A549 treated with CORT108297 at 1 μM for 4 hours (cell line): ENCODE results near the gene IGFL2. TPM values are rescaled to one million over a fixed set of nuclear protein-coding genes. Genes with fewer than 3 reads are reported as not detected.

Source experiments
- total RNA-seq: library from RNA; stranded (reverse); fragments of 200-300 nt; extraction: Qiagen RNA extraction; gene quantifications from 5 replicates; pipeline ENCODE4 v1.2.3, GENCODE V29; 2022

IGFL2 gene
- 0.32 to 1.3 TPM (median 0.74 TPM) in 5 replicates for total RNA-seq

DNA sequence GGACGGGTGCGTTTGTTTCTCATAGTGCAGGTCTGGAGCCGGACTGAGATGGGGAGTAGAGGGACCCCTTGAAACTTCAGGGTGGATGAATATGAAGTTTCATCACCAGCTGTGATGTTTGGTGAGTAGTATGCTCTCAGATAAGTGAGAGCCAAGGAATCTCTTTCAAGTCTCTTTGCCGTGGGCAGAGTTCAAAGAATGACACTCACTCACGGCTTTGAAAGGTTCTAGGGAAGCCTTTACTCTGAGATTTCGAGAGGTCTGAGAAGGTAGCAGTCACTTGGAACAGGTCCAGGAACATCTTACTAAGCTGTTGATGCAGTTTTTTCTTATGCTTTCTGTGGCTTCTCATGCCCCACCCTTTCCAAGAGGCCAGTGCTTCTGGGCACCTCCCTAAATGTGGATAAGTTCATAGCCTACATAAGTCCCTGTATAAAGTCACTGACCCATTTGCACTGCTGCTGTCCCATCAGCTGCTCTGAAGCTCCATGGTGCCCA lies at the start of gene IGFL2:
IGFL2 (plus strand) TSS at position 448 of the 498 bp plus-strand sequence; CDS start at position 489, 41 bp downstream.

DNA sequence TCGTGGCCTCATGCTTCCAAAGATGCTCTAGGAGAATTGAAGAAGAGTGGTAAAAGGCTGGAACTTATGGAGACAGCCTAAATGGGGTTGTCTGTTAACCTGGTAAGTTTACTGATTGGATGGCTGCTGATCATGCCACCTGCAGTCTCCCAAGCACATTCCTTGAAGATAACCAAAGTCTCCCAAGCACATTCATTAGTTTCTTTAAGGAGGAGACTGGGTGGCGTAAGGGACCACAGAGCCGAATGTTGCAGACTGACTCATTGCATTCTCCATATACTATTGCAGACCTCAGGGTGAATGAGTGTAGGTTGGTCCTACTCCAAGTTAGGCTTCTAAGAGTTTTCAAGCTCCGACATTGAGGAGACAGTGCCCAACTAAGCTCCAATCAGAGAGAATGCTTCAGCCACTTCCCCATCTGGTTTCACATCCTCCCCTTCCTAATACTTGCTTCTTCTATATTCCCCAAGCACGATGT lies 23.4 kb upstream of the IGFL2 start, which contains the start of gene IGFL3:
IGFL3 (minus strand) TSS at position 51 of the 478 bp plus-strand sequence; CDS start at position 12, 39 bp downstream.

Other genes with a start within 250 kb of the IGFL2 start
- 6.0 to 10.7 TPM (median 9.9 TPM) in 5 replicates for gene MYPOP, start 245.6 kb upstream of the IGFL2 start, total RNA-seq
- gene NANOS2, start 233.5 kb upstream of the IGFL2 start, total RNA-seq = not detected in 5 replicates
- gene NOVA2, start 174.4 kb upstream of the IGFL2 start, total RNA-seq = 0.12 to 0.19 TPM (median 0.13 TPM) in 5 replicates
- 4.7 to 6.5 TPM (median 5.4 TPM) in 5 replicates for gene CCDC61, start 152.8 kb upstream of the IGFL2 start, total RNA-seq
- gene PGLYRP1, start 125.2 kb upstream of the IGFL2 start, total RNA-seq = not detected in 5 replicates
- gene IGFL4, start 107.2 kb upstream of the IGFL2 start, total RNA-seq = 0.33 to 1.0 TPM (median 0.54 TPM) in 5 replicates
- gene IGFL3, start 23.6 kb upstream of the IGFL2 start, total RNA-seq = 0.20 to 0.45 TPM (median 0.31 TPM) in 5 replicates
- 1.9 to 3.2 TPM (median 2.5 TPM) in 5 replicates for gene IGFL1, start 81.5 kb downstream of the IGFL2 start, total RNA-seq
- gene HIF3A, start 148.8 kb downstream of the IGFL2 start, total RNA-seq = 0.06 TPM in 1 of 5 replicates, not detected in the others
- gene PPP5C, start 198.8 kb downstream of the IGFL2 start, total RNA-seq = 79.3 to 95.2 TPM (median 85.4 TPM) in 5 replicates